ENCODE measurements around the gene NDUFS6.
"Not testable (repeated sequence)": the region's sequence is repeated elsewhere in the genome, so short reads cannot be mapped to it uniquely, and the experiment has no call there.

The NDUFS6 gene

GRCh38 chr5:1834022-1834551, 32.9 kb downstream of the NDUFS6 start:
- FAIRE-seq (no peak), DNase-seq (ENCODE audit: insufficient read length) (no peak)
- no peak for TF ChIP-seq POLR2AphosphoS5 (IDR thresholded peaks at IDR 0.05; ENCODE audit: low read depth, low read length)
- no peak for TF ChIP-seq POLR2A (IDR thresholded peaks at IDR 0.05; ENCODE audit: low read depth, low read length)
- TF ChIP-seq TAF1 (IDR thresholded peaks at IDR 0.05; ENCODE audit: borderline replicate concordance, low read depth, low read length), result no peak

- TF ChIP-seq TAF1 (IDR thresholded peaks at IDR 0.05; ENCODE audit: borderline replicate concordance, low read depth, low read length), result no peak
- no peak for TF ChIP-seq POLR2A (IDR thresholded peaks at IDR 0.05; ENCODE audit: low read depth, low read length)
- TF ChIP-seq POLR2AphosphoS5 (IDR thresholded peaks at IDR 0.05; ENCODE audit: low read depth, low read length), result no peak
- no peak for FAIRE-seq
These were observed 33.7 kb downstream of the NDUFS6 start for GRCh38 chr5:1834721-1835429.

GRCh38 chr5:1835431-1835830, 34.2 kb downstream of the NDUFS6 start:
- no peak for FAIRE-seq
- DNase-seq (ENCODE audit: insufficient read length), result no peak
- TF ChIP-seq POLR2AphosphoS5 (IDR thresholded peaks at IDR 0.05; ENCODE audit: low read depth, low read length), result no peak
- no peak for TF ChIP-seq POLR2A (IDR thresholded peaks at IDR 0.05; ENCODE audit: low read depth, low read length)
- TF ChIP-seq TAF1 (IDR thresholded peaks at IDR 0.05; ENCODE audit: borderline replicate concordance, low read depth, low read length), result no peak

More at GRCh38 chr5:1834721-1835429, 33.7 kb downstream of the NDUFS6 start:
- no peak for DNase-seq (ENCODE audit: insufficient read length)

- DNase-seq (ENCODE audit: insufficient read length) (no peak), FAIRE-seq (no peak)
- TF ChIP-seq TAF1 (IDR thresholded peaks at IDR 0.05; ENCODE audit: borderline replicate concordance, low read depth, low read length), result no peak
These were observed 35.1 kb downstream of the NDUFS6 start for GRCh38 chr5:1836176-1836890.

DNA sequence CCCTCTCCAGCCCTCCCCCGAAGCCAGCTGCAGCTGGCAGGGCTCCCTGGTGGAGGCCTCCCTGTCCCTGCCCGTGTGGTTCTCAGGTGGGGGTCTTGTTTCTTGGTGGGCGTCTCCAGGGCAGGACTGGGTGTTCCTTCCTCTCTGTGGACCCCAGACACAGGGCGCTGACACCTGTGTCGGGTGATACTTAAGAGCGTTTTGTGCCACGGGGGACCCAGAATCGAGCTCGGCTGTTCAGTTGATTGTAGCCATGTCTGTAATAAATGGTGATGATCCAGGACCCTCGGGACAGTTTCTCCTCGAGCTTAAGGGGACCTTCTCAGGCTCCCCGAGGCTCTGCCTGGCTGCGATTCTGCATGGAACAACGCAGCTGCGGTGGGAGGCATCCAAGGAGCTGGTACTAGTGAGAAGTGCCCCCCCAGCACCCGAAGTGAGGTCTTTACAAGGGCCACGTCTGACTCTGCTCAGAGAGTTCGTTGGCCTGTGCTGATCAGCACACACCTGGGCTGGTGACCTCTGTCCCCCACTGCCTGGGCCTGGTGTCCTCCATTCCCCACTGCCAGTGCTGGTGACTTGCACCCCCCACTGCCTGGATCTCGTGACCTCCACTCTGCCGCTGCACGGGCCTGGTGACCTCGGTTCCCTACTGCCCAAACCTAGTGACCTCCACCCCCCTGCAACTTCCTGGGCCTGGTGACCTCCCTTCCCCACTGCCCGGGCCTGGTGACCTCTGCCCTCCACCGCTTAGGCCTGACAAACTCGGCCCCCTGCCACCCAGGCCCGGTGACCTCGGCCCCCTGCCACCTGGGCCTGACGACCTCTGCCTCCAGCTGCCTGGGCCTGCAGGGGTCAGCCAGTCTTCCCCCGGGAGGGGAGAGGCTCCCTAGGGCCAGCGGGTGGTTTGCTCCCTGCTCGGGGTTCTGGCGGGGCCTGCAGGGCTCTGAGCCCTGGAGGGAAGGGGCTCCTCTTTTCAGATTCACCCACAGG, 36.0 kb downstream of the NDUFS6 start:
- FAIRE-seq (no peak), DNase-seq (ENCODE audit: insufficient read length) (no peak)
- TF ChIP-seq POLR2A (IDR thresholded peaks at IDR 0.05; ENCODE audit: low read depth, low read length) (no peak), POLR2AphosphoS5 (IDR thresholded peaks at IDR 0.05; ENCODE audit: low read depth, low read length) (no peak), TAF1 (IDR thresholded peaks at IDR 0.05; ENCODE audit: borderline replicate concordance, low read depth, low read length) (no peak)

GRCh38 chr5:1838013-1838412, 36.8 kb downstream of the NDUFS6 start:
- TF ChIP-seq POLR2A (IDR thresholded peaks at IDR 0.05; ENCODE audit: low read depth, low read length) (no peak), TAF1 (IDR thresholded peaks at IDR 0.05; ENCODE audit: borderline replicate concordance, low read depth, low read length) (no peak)
- no peak for DNase-seq (ENCODE audit: insufficient read length)

DNA sequence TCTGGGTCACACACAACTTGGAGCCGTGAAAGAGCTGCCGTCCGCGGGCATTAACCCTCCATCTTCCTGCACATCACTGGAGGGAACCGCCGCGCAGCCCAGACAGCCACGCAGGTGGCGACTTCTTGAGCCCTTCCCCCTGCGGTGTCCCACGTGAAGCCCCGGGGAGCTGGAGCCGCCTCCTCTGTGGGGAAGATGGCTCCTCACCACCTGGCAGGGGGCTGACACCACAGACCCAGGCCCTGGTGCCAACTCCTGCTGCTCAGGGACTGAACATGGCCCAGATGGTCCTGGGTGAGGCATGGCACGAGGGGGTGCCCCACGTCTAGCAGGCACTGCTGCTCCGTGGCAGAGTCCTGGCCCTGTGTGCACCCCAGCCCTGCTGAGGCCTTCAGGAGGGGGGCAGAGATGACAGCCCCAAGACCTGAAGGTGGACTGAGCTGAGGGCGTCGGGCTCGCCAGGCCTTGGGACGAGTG, 38.9 kb downstream of the NDUFS6 start:
- DNase-seq (ENCODE audit: insufficient read length), result no peak
- no peak for FAIRE-seq
- TF ChIP-seq POLR2A (IDR thresholded peaks at IDR 0.05; ENCODE audit: low read depth, low read length) (no peak), POLR2AphosphoS5 (IDR thresholded peaks at IDR 0.05; ENCODE audit: low read depth, low read length) (no peak), TAF1 (IDR thresholded peaks at IDR 0.05; ENCODE audit: borderline replicate concordance, low read depth, low read length) (no peak)

More at GRCh38 chr5:1838013-1838412, 36.8 kb downstream of the NDUFS6 start:
- FAIRE-seq, result no peak

- DNase-seq (ENCODE audit: insufficient read length) (no peak), FAIRE-seq (no peak)
- TF ChIP-seq POLR2A (IDR thresholded peaks at IDR 0.05; ENCODE audit: low read depth, low read length) (no peak), POLR2AphosphoS5 (IDR thresholded peaks at IDR 0.05; ENCODE audit: low read depth, low read length) (no peak), TAF1 (IDR thresholded peaks at IDR 0.05; ENCODE audit: borderline replicate concordance, low read depth, low read length) (no peak)
These were observed 39.7 kb downstream of the NDUFS6 start for GRCh38 chr5:1840741-1841521.

GRCh38 chr5:1842004-1842819, 41.0 kb downstream of the NDUFS6 start:
- no peak for FAIRE-seq
- no peak for DNase-seq (ENCODE audit: insufficient read length)
- no peak for TF ChIP-seq POLR2A (IDR thresholded peaks at IDR 0.05; ENCODE audit: low read depth, low read length)
- no peak for TF ChIP-seq TAF1 (IDR thresholded peaks at IDR 0.05; ENCODE audit: borderline replicate concordance, low read depth, low read length)
- TF ChIP-seq POLR2AphosphoS5 (IDR thresholded peaks at IDR 0.05; ENCODE audit: low read depth, low read length), result no peak

GRCh38 chr5:1843761-1844160, 42.6 kb downstream of the NDUFS6 start:
- FAIRE-seq, result not testable (repeated sequence)

More at GRCh38 chr5:1843761-1844160, 42.6 kb downstream of the NDUFS6 start:
- not testable (repeated sequence) for DNase-seq (ENCODE audit: insufficient read length)
